DND-41 (cell line): ENCODE data around the gene SPSB1.

Experiments used
- EZH2 ChIP-seq: IDR thresholded peaks from 3 replicates; pipeline ENCODE4 v1.6.1; 2012; ENCODE audit warnings: borderline replicate concordance, low read depth, mild to moderate bottlenecking, moderate library complexity, low read length, inconsistent platforms; ENCODE audit not compliant: severe bottlenecking
- TF ChIP-seq, protein P1 (sequence below): IDR thresholded peaks from 2 replicates; pipeline ENCODE4 v1.5.1; 2012; ENCODE audit warnings: borderline replicate concordance, low read length, moderate library complexity, mild to moderate bottlenecking; ENCODE audit not compliant: poor library complexity, severe bottlenecking; ENCODE audit errors: extremely low read depth

DNA sequence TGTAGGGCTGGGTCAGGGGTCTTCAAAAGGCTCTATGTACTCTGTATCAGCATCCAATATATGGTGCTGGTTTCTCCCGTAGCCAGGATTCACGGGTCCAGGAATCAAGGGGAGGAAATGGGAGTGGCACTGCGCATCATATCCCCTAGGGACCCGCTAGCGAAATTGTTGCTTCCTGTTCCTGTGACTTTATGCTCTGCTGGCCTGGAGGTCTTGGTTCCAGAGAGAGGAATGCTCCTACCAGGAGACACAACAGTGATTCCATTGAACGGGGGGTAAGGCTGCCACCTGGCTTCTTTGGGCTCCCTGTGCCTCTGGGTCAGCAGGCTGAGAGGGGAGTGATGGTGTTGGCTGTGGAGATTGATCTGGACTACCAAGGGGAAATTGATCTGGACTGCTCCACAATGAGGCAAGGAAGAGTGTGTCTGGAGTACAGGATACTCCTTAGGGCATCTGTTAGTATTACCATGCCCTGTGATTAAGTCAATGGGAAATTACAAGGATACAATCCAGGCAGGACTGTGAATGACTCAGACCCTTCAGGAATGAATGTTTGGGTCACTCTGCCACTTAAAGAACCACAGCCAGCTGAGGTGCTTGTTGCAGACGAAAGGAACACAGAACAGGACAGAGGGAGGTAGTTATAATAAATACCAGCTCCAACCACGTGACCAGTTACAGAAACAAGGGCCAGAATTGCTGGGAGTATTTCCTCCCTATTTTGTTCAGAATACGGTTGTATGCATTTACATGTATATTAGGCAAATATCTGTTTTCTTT lies 10.2 kb downstream of the SPSB1 start:
- no peak for TF ChIP-seq EZH2
- TF ChIP-seq, protein P1, sequence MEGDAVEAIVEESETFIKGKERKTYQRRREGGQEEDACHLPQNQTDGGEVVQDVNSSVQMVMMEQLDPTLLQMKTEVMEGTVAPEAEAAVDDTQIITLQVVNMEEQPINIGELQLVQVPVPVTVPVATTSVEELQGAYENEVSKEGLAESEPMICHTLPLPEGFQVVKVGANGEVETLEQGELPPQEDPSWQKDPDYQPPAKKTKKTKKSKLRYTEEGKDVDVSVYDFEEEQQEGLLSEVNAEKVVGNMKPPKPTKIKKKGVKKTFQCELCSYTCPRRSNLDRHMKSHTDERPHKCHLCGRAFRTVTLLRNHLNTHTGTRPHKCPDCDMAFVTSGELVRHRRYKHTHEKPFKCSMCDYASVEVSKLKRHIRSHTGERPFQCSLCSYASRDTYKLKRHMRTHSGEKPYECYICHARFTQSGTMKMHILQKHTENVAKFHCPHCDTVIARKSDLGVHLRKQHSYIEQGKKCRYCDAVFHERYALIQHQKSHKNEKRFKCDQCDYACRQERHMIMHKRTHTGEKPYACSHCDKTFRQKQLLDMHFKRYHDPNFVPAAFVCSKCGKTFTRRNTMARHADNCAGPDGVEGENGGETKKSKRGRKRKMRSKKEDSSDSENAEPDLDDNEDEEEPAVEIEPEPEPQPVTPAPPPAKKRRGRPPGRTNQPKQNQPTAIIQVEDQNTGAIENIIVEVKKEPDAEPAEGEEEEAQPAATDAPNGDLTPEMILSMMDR: no peak
